Measurements from ENCODE around the gene CDON. TPM values are rescaled to one million over a fixed set of nuclear protein-coding genes. Genes with fewer than 3 reads are reported as not detected.

Gene CDON
- total RNA-seq, 2 donors from 2014 or later, result 10.4 to 17.7 TPM

GRCh38 chr11:125978778-125979407 is 83.8 kb downstream of the CDON start:
- TF ChIP-seq CTCF (IDR thresholded peaks at IDR 0.05), result no peak
- ATAC-seq (ENCODE audit: insufficient number of reproducible peaks, low FRiP score, low read depth) (no peak), DNase-seq (ENCODE audit: low spot score) (no peak)
- H3K27me3 ChIP-seq (replicated peaks; ENCODE audit: insufficient read depth), result no peaks in the 10 kb centered on the region
- H3K27ac ChIP-seq, result no peak overlapping the region
- H3K36me3 ChIP-seq, result no peaks in the 10 kb centered on the region
- no peak overlapping the region for H3K4me3 ChIP-seq
- peaks cover 0 to 17% of the 10 kb centered on the region in 2 donors for H3K4me1 ChIP-seq (ENCODE audit: control insufficient read depth in 1 of 2, low read depth in 2 of 2)
- H3K9me3 ChIP-seq, result no peaks in the 10 kb centered on the region

DNA sequence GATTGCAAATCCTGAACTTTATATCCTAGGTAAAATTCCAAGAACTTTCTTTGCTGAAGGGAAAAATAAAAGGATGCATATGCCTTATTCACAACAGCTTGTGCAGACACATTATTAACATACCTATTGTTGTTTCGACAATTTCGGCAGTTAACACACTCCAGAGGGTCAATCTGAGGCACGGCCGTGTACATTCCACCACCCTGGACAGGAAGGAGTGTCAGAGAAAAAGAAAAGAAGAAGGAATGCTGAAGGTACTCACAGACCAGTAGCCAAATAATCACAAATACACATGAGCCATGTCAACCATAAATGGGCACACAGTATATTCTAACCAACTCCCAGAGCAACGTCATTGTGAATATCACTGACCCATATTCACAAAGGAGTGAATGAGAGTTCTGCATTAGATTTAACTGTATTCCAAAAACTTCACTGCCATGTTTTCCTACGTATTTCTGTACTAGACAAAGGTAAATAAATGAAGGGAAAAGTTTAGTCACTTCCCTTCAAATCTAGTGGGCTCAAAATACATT is 84.4 kb downstream of the CDON start:
- Histone ChIP-seq H3K27me3 (replicated peaks; ENCODE audit: insufficient read depth) (no peaks in the 10 kb centered on the region), H3K36me3 (no peaks in the 10 kb centered on the region), H3K4me3 (no peak overlapping the region), H3K4me1 (ENCODE audit: control insufficient read depth in 1 of 2, low read depth in 2 of 2) (peaks cover 0 to 17% of the 10 kb centered on the region in 2 donors), H3K27ac (no peak overlapping the region), H3K9me3 (no peaks in the 10 kb centered on the region)
- ATAC-seq (ENCODE audit: insufficient number of reproducible peaks, low FRiP score, low read depth), result no peak
- DNase-seq (ENCODE audit: low spot score), result no peak
- TF ChIP-seq CTCF (IDR thresholded peaks at IDR 0.05), result no peak

GRCh38 chr11:125977333-125977732 is 85.3 kb downstream of the CDON start:
- Histone ChIP-seq H3K4me1 (ENCODE audit: control insufficient read depth in 1 of 2, low read depth in 2 of 2) (peaks cover 0 to 17% of the 10 kb centered on the region in 2 donors), H3K36me3 (no peaks in the 10 kb centered on the region), H3K9me3 (no peaks in the 10 kb centered on the region), H3K27me3 (replicated peaks; ENCODE audit: insufficient read depth) (no peaks in the 10 kb centered on the region), H3K27ac (no peak overlapping the region), H3K4me3 (no peak overlapping the region)
- DNase-seq (ENCODE audit: low spot score) (no peak), ATAC-seq (ENCODE audit: insufficient number of reproducible peaks, low FRiP score, low read depth) (no peak)
- no peak for TF ChIP-seq CTCF (IDR thresholded peaks at IDR 0.05)

- Histone ChIP-seq H3K27ac (no peak overlapping the region), H3K27me3 (replicated peaks; ENCODE audit: insufficient read depth) (no peaks in the 10 kb centered on the region), H3K36me3 (no peaks in the 10 kb centered on the region), H3K4me1 (ENCODE audit: control insufficient read depth in 1 of 2, low read depth in 2 of 2) (peaks cover 0 to 17% of the 10 kb centered on the region in 2 donors), H3K9me3 (no peaks in the 10 kb centered on the region), H3K4me3 (no peak overlapping the region)
- ATAC-seq (ENCODE audit: insufficient number of reproducible peaks, low FRiP score, low read depth), result no peak
- DNase-seq (ENCODE audit: low spot score), result no peak
- TF ChIP-seq CTCF (IDR thresholded peaks at IDR 0.05), result no peak
Observed at GRCh38 chr11:125976156-125976555, 86.5 kb downstream of the CDON start.

DNA sequence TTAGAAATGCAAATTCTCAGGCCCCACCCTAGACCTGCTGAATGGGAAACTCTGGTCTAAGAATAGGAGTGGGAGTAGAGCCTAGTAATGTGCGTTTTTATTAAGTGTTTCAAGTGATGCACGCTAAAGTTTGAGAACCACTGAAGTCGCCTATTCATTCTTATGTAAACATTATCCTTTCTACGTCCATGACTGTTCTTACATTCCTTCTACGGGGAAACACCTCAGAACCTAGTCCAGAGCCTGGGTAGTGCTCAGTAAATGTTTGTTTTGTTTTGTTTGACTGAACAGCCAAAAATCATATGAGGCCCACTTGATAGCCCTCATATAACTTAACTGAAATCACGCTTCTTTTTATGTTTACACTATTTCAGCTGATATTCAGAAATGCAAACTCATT is 87.0 kb downstream of the CDON start:
- DNase-seq (ENCODE audit: low spot score) (no peak), ATAC-seq (ENCODE audit: insufficient number of reproducible peaks, low FRiP score, low read depth) (no peak)
- H3K4me3 ChIP-seq, result no peak overlapping the region
- no peaks in the 10 kb centered on the region for H3K36me3 ChIP-seq
- H3K4me1 ChIP-seq (ENCODE audit: control insufficient read depth in 1 of 2, low read depth in 2 of 2), result peaks cover 0 to 17% of the 10 kb centered on the region in 2 donors
- no peak for TF ChIP-seq CTCF (IDR thresholded peaks at IDR 0.05)
- no peaks in the 10 kb centered on the region for H3K27me3 ChIP-seq (replicated peaks; ENCODE audit: insufficient read depth)
- no peaks in the 10 kb centered on the region for H3K9me3 ChIP-seq
- no peak overlapping the region for H3K27ac ChIP-seq
